ENCODE measurements around the gene GREB1L.

DNA sequence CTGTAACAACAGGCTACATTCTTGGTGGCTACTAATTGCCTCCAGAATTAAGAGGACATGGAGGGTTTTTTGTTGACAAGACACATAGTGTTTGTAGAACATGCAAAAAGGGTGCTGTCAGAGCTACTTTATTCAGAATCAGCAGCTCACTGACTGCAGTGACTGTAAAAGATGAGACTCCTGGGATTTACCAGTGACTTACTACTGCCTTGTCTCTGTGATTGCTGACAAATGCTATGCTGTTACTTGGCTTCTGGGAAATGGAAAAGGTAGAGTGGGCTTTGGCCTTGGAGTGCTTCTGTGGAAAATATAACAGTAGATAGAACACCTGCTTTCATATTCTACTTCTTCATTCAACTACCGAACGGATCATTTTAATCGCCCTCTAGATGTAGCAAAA, 47.8 kb downstream of the GREB1L start:
- TF ChIP-seq CTCF (IDR thresholded peaks at IDR 0.05; ENCODE audit: extremely low read depth in 1 of 2, insufficient read depth in 1 of 2, low read depth in 1 of 2, low read length in 2 of 2) (no peak), POLR2AphosphoS5 (IDR thresholded peaks at IDR 0.05; ENCODE audit: insufficient read depth, low read depth, low read length) (no peak), EZH2 (IDR thresholded peaks at IDR 0.05; ENCODE audit: borderline replicate concordance, low read depth, low read length, severe bottlenecking) (no peak), GATA2 (IDR thresholded peaks at IDR 0.05; ENCODE audit: insufficient read depth, insufficient read length, low read depth, low read length) (no peak), FOS (IDR thresholded peaks at IDR 0.05; ENCODE audit: borderline replicate concordance, insufficient read depth, low read length) (no peak), POLR2A (IDR thresholded peaks at IDR 0.05; ENCODE audit: low read depth, low read length) (no peak)
